ENCODE data around the gene BOC. TPM values are rescaled to one million over a fixed set of nuclear protein-coding genes. Genes with fewer than 3 reads are reported as not detected.

Gene BOC
- total RNA-seq, 2 experiments from 2014 or later = 0.44 TPM; not detected in 1

DNA sequence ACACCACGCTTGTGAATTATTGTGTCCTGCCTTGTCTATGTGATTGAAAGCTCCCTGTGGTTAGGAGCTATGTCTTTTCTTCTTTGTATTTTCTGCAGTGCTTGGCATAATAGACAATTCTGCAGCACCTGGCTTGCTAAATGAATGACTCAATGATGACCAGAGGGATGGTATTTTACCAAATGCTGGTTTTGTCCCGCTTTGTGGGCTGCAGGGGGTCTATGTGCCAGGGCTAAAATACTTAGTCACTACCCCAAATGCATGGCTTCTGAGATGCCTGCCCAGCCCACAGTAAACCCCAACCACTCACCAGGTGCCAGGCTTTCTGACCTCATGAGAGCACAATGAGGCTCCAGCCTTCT is 50.9 kb downstream of the BOC start:
- H3K27ac Mint-ChIP-seq = no peak overlapping the region
- H3K4me3 Mint-ChIP-seq = no peak overlapping the region
- H3K9me3 Mint-ChIP-seq = no peaks in the 10 kb centered on the region
- no peaks in the 10 kb centered on the region for H3K36me3 Mint-ChIP-seq
- H3K27me3 Mint-ChIP-seq = peaks cover 8% of the 10 kb centered on the region
- DNase-seq = no peak
- H3K4me1 Mint-ChIP-seq = no peaks in the 10 kb centered on the region

DNA sequence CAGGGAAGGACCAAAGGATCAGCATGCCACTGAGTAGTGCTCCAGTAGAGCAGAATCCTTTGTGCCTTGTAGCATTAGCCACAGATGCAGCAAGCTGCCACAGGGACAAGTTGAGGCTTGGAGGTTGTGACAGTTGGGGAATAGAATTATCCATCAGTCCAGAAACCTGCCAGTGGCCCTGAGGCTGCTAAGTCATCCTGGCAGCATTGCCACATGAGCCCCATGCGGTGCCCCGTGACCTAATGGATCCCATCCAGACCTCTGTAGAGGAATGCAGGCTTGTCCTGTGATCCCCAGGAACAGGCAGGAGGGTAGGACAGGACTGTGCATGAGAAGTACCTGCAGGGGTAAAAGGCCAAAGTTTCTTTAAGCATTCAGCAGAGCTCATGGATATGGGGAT is 51.7 kb downstream of the BOC start:
- Mint-ChIP-seq H3K4me3 (no peak overlapping the region), H3K27ac (no peak overlapping the region), H3K9me3 (no peaks in the 10 kb centered on the region), H3K4me1 (no peaks in the 10 kb centered on the region), H3K36me3 (no peaks in the 10 kb centered on the region), H3K27me3 (peaks cover 8% of the 10 kb centered on the region)
- no peak for DNase-seq

DNA sequence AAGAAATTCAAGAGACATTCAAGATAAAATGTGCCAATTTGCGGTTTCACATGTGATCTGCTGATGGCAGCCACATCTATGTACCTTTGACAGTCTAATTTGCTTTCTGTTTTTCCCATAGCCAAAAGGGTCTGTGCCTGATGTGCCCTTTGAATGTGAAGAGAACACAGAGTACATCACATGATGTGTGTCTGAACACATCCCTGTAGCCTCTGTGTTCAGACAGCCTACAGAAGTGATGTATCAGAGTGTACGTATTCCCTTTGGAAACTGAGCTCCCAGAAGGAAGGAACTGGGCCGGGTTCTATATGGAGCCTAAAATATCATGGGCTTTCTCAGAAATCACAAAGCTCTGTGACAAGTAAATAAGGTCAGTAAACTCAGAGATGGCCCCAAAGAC is 52.4 kb downstream of the BOC start:
- DNase-seq = no peak
- H3K36me3 Mint-ChIP-seq = no peaks in the 10 kb centered on the region
- H3K9me3 Mint-ChIP-seq = no peaks in the 10 kb centered on the region
- no peak overlapping the region for H3K4me3 Mint-ChIP-seq
- H3K4me1 Mint-ChIP-seq = no peaks in the 10 kb centered on the region
- H3K27ac Mint-ChIP-seq = no peak overlapping the region
- H3K27me3 Mint-ChIP-seq = peaks cover 8% of the 10 kb centered on the region

GRCh38 chr3:113264283-113265131 is 53.1 kb downstream of the BOC start:
- Mint-ChIP-seq H3K27me3 (peaks cover 8% of the 10 kb centered on the region), H3K4me3 (no peak overlapping the region), H3K27ac (no peak overlapping the region), H3K4me1 (no peaks in the 10 kb centered on the region), H3K9me3 (no peaks in the 10 kb centered on the region), H3K36me3 (no peaks in the 10 kb centered on the region)
- no peak for DNase-seq

DNA sequence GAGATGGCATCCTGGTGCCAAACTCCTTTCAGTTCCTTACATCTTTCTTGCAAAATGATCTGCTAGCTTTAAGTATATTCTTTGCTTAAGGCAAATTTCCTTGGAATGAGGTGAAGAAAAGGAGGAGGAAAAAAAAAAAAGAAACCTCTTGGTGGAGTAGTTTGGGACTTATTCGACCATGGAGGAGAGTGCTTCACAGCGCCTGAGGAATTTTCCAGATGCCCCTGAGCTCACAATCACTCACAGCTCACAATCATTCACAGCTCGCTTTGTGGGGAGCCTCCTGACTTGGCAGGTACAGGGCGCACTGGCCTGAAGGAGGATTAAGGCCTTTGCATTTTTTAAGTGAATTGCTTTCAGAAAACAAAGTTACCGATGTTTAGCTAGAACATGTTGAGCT is 53.9 kb downstream of the BOC start:
- no peaks in the 10 kb centered on the region for H3K4me1 Mint-ChIP-seq
- H3K9me3 Mint-ChIP-seq = no peaks in the 10 kb centered on the region
- no peak for DNase-seq
- H3K4me3 Mint-ChIP-seq = no peak overlapping the region
- H3K27me3 Mint-ChIP-seq = peaks cover 8% of the 10 kb centered on the region
- H3K36me3 Mint-ChIP-seq = no peaks in the 10 kb centered on the region
- no peak overlapping the region for H3K27ac Mint-ChIP-seq

- H3K27ac Mint-ChIP-seq = no peak overlapping the region
- H3K4me1 Mint-ChIP-seq = no peaks in the 10 kb centered on the region
- no peaks in the 10 kb centered on the region for H3K36me3 Mint-ChIP-seq
- H3K4me3 Mint-ChIP-seq = no peak overlapping the region
- DNase-seq = no peak
- H3K9me3 Mint-ChIP-seq = no peaks in the 10 kb centered on the region
- H3K27me3 Mint-ChIP-seq = peaks cover 6% of the 10 kb centered on the region
These were observed 55.4 kb downstream of the BOC start for GRCh38 chr3:113266738-113267137.

DNA sequence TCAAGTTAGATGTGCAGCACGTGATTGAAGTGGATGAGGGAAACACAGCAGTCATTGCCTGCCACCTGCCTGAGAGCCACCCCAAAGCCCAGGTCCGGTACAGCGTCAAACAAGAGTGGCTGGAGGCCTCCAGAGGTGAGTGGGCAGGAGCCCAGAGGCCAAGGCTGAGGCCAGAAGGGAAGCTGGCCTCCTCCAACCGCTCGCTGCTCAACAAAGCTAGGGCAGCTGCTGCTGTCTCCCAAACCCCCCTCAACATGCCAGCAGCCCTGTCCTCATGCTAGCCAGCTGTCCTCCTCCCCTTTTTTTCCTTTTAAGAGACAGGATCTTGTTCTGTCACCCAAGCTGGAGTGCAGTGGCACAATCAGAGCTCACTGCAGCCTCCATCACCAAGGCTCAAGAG is 57.0 kb downstream of the BOC start:
- Mint-ChIP-seq H3K27me3 (peaks cover 3% of the 10 kb centered on the region), H3K36me3 (no peaks in the 10 kb centered on the region), H3K9me3 (no peaks in the 10 kb centered on the region), H3K27ac (no peak overlapping the region), H3K4me3 (no peak overlapping the region), H3K4me1 (no peaks in the 10 kb centered on the region)
- DNase-seq = no peak

DNA sequence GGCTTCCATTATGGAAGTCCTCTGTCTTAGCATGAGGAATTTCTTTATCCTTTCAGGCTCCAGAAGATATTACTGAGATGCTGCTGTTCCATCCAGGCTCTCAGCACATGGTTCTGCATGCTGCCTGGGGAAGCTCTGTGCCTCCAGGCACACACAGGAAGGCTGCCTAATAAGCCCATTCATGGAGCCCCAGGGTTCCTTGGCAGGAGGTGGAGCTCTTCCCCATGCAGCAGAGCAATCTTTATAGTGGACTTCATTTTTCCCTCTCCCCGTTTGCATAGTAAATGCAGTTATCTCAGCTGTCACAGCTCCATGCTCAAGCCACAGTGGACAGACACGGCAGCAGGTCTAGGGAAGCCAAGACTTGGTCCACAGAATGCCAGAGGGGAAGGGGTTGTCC is 57.6 kb downstream of the BOC start:
- H3K9me3 Mint-ChIP-seq = no peaks in the 10 kb centered on the region
- H3K27me3 Mint-ChIP-seq = no peaks in the 10 kb centered on the region
- H3K4me1 Mint-ChIP-seq = no peaks in the 10 kb centered on the region

GRCh38 chr3:113269661-113270060 is 58.3 kb downstream of the BOC start:
- no peak for DNase-seq
- Mint-ChIP-seq H3K27me3 (no peaks in the 10 kb centered on the region), H3K9me3 (no peaks in the 10 kb centered on the region), H3K27ac (no peak overlapping the region), H3K4me3 (no peak overlapping the region), H3K36me3 (no peaks in the 10 kb centered on the region), H3K4me1 (no peaks in the 10 kb centered on the region)

More for the DNA sequence above, 57.6 kb downstream of the BOC start:
- Mint-ChIP-seq H3K36me3 (no peaks in the 10 kb centered on the region), H3K27ac (no peak overlapping the region), H3K4me3 (no peak overlapping the region)
- DNase-seq = no peak

GRCh38 chr3:113270068-113270467 is 58.7 kb downstream of the BOC start:
- Mint-ChIP-seq H3K27me3 (no peaks in the 10 kb centered on the region), H3K27ac (no peak overlapping the region), H3K4me1 (no peaks in the 10 kb centered on the region), H3K4me3 (no peak overlapping the region), H3K9me3 (no peaks in the 10 kb centered on the region), H3K36me3 (no peaks in the 10 kb centered on the region)
- no peak for DNase-seq

GRCh38 chr3:113270786-113271185 is 59.4 kb downstream of the BOC start:
- Mint-ChIP-seq H3K4me1 (no peaks in the 10 kb centered on the region), H3K4me3 (no peak overlapping the region), H3K27ac (no peak overlapping the region), H3K9me3 (no peaks in the 10 kb centered on the region), H3K27me3 (no peaks in the 10 kb centered on the region), H3K36me3 (no peaks in the 10 kb centered on the region)
- no peak for DNase-seq

- peaks cover 2% of the 10 kb centered on the region for H3K4me1 Mint-ChIP-seq
- H3K27ac Mint-ChIP-seq = no peak overlapping the region
- H3K36me3 Mint-ChIP-seq = no peaks in the 10 kb centered on the region
- H3K9me3 Mint-ChIP-seq = no peaks in the 10 kb centered on the region
- no peak overlapping the region for H3K4me3 Mint-ChIP-seq
- H3K27me3 Mint-ChIP-seq = no peaks in the 10 kb centered on the region
- no peak for DNase-seq
These were observed 59.8 kb downstream of the BOC start for GRCh38 chr3:113271189-113271588.

- peaks cover 4% of the 10 kb centered on the region for H3K4me1 Mint-ChIP-seq
These were observed 60.4 kb downstream of the BOC start for GRCh38 chr3:113271594-113272384.

GRCh38 chr3:113272385-113272779 is 61.0 kb downstream of the BOC start:
- peaks cover 4% of the 10 kb centered on the region for H3K4me1 Mint-ChIP-seq
- H3K36me3 Mint-ChIP-seq = no peaks in the 10 kb centered on the region
- no peak overlapping the region for H3K27ac Mint-ChIP-seq
- no peaks in the 10 kb centered on the region for H3K9me3 Mint-ChIP-seq
- H3K4me3 Mint-ChIP-seq = no peak overlapping the region
- no peaks in the 10 kb centered on the region for H3K27me3 Mint-ChIP-seq
- no peak for DNase-seq

More at GRCh38 chr3:113271594-113272384, 60.4 kb downstream of the BOC start:
- Mint-ChIP-seq H3K27me3 (no peaks in the 10 kb centered on the region), H3K9me3 (no peaks in the 10 kb centered on the region), H3K27ac (no peak overlapping the region), H3K36me3 (no peaks in the 10 kb centered on the region), H3K4me3 (no peak overlapping the region)
- DNase-seq = no peak

DNA sequence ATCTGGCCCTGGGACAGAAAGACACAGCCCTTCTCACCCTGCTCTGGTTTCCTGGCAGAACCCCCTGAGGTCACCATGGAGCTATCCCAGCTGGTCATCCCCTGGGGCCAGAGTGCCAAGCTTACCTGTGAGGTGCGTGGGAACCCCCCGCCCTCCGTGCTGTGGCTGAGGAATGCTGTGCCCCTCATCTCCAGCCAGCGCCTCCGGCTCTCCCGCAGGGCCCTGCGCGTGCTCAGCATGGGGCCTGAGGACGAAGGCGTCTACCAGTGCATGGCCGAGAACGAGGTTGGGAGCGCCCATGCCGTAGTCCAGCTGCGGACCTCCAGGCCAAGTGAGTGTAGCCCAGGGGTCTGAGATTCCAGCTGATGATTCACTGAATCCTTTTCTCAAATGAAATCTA is 61.7 kb downstream of the BOC start:
- Mint-ChIP-seq H3K27me3 (no peaks in the 10 kb centered on the region), H3K4me3 (no peak overlapping the region), H3K9me3 (no peaks in the 10 kb centered on the region), H3K4me1 (peaks cover 4% of the 10 kb centered on the region), H3K36me3 (no peaks in the 10 kb centered on the region), H3K27ac (no peak overlapping the region)
- DNase-seq = no peak
